ENCODE data around the gene ZNF487.
"Not testable (repeated sequence)": the region's sequence is repeated elsewhere in the genome, so short reads cannot be mapped to it uniquely, and the experiment has no call there.

The ZNF487 gene

DNA sequence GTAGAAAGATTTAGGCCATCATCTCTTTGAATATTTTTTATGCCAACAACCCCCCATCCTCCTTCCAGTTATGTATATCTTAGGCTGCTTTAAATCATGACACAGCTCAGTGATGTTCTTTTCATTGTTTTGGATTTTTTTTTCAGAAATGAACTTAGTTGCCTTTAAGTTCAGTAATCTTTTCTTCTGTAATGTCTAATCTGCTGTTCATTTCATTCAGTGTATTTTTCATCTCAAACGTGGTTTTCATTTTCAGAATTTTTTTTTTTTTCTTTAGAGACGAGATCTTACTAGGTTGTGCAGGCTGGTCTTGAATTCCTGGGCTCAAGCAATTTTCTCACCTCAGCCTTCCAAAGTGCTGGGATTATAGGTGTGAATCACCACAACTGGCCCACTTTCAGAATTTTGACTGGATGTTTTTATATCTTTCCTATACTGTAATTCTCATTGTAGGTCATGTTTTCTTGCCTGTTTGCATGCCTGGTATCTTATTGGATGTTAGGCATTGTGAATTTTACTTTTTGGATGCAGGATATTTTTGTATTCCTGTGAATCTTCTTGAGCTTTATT lies 8.1 kb downstream of the ZNF487 start:
- Histone ChIP-seq H4K5ac (ENCODE audit: low read length) (no peak overlapping the region), H2BK120ac (ENCODE audit: low read depth, low read length) (no peak overlapping the region), H3K9ac (ENCODE audit: low read length) (no peak overlapping the region), H3K23ac (ENCODE audit: low read length) (no peak overlapping the region), H3K27me3 (ENCODE audit: insufficient read depth, low read length, poor library complexity) (no peaks in the 10 kb centered on the region), H3K79me2 (ENCODE audit: control insufficient read depth, insufficient read depth, low read length) (no peaks in the 10 kb centered on the region), H4K8ac (ENCODE audit: low read depth, low read length) (no peak overlapping the region), H3K36me3 (ENCODE audit: control insufficient read depth, insufficient read depth, low read length) (no peaks in the 10 kb centered on the region), H2AK5ac (ENCODE audit: low read length) (no peak overlapping the region), H3K18ac (ENCODE audit: low read length) (no peak overlapping the region), H3K27ac (ENCODE audit: low read depth, low read length) (no peak overlapping the region), H3K56ac (ENCODE audit: low read length) (no peak overlapping the region), H2BK5ac (ENCODE audit: low read length) (no peak overlapping the region), H2BK15ac (replicated peaks; ENCODE audit: low read depth) (no peak overlapping the region), H3K4me3 (ENCODE audit: low read length) (no peak overlapping the region), H3K4me1 (ENCODE audit: control insufficient read depth, low read depth, low read length) (no peaks in the 10 kb centered on the region), H3K4me2 (ENCODE audit: low read length) (no peak overlapping the region), H3K4ac (ENCODE audit: low read depth, low read length) (no peak overlapping the region), H3K79me1 (ENCODE audit: low read length) (no peaks in the 10 kb centered on the region)
- DNase-seq, result no peak
- WGBS (ENCODE audit: extremely low coverage, insufficient coverage, low lambda C conversion rate), result no CpG with 5 or more reads among the region's 2 CpGs

- DNase-seq, result peak; percentile 64
- H3K23ac ChIP-seq (ENCODE audit: low read length), result not testable (repeated sequence)
Observed at GRCh38 chr10:43446219-43447017, 9.5 kb downstream of the ZNF487 start.

GRCh38 chr10:43448742-43449141 lies 11.8 kb downstream of the ZNF487 start:
- Histone ChIP-seq H3K79me2 (ENCODE audit: control insufficient read depth, insufficient read depth, low read length) (no peaks in the 10 kb centered on the region), H3K4ac (ENCODE audit: low read depth, low read length) (no peak overlapping the region), H3K36me3 (ENCODE audit: control insufficient read depth, insufficient read depth, low read length) (no peaks in the 10 kb centered on the region), H3K27ac (ENCODE audit: low read depth, low read length) (no peak overlapping the region), H3K56ac (ENCODE audit: low read length) (no peak overlapping the region), H4K5ac (ENCODE audit: low read length) (no peak overlapping the region), H3K4me2 (ENCODE audit: low read length) (no peak overlapping the region), H3K4me1 (ENCODE audit: control insufficient read depth, low read depth, low read length) (no peaks in the 10 kb centered on the region), H3K4me3 (ENCODE audit: low read length) (no peak overlapping the region), H3K18ac (ENCODE audit: low read length) (no peak overlapping the region), H2BK15ac (replicated peaks; ENCODE audit: low read depth) (no peak overlapping the region), H3K23ac (ENCODE audit: low read length) (no peak overlapping the region), H4K8ac (ENCODE audit: low read depth, low read length) (no peak overlapping the region), H3K27me3 (ENCODE audit: insufficient read depth, low read length, poor library complexity) (no peaks in the 10 kb centered on the region), H3K79me1 (ENCODE audit: low read length) (no peaks in the 10 kb centered on the region), H2BK5ac (ENCODE audit: low read length) (no peak overlapping the region), H2AK5ac (ENCODE audit: low read length) (no peak overlapping the region), H2BK120ac (ENCODE audit: low read depth, low read length) (no peak overlapping the region), H3K9ac (ENCODE audit: low read length) (no peak overlapping the region)
- WGBS (ENCODE audit: extremely low coverage, insufficient coverage, low lambda C conversion rate), result no CpG with 5 or more reads among the region's 2 CpGs
- no peak for DNase-seq

More at GRCh38 chr10:43446219-43447017, 9.5 kb downstream of the ZNF487 start:
- H2AK5ac ChIP-seq (ENCODE audit: low read length); H3K4me3 ChIP-seq (ENCODE audit: low read length); H2BK5ac ChIP-seq (ENCODE audit: low read length); H4K8ac ChIP-seq (ENCODE audit: low read depth, low read length); H3K4me2 ChIP-seq (ENCODE audit: low read length); H2BK15ac ChIP-seq (replicated peaks; ENCODE audit: low read depth); H3K18ac ChIP-seq (ENCODE audit: low read length); H3K27me3 ChIP-seq (ENCODE audit: insufficient read depth, low read length, poor library complexity); H3K4ac ChIP-seq (ENCODE audit: low read depth, low read length); H3K9ac ChIP-seq (ENCODE audit: low read length); H3K56ac ChIP-seq (ENCODE audit: low read length); H3K4me1 ChIP-seq (ENCODE audit: control insufficient read depth, low read depth, low read length); H3K79me1 ChIP-seq (ENCODE audit: low read length); H3K36me3 ChIP-seq (ENCODE audit: control insufficient read depth, insufficient read depth, low read length); H2BK120ac ChIP-seq (ENCODE audit: low read depth, low read length); H4K5ac ChIP-seq (ENCODE audit: low read length); H3K79me2 ChIP-seq (ENCODE audit: control insufficient read depth, insufficient read depth, low read length); H3K27ac ChIP-seq (ENCODE audit: low read depth, low read length): not testable (repeated sequence)
- no CpG with 5 or more reads among the region's 53 CpGs for WGBS (ENCODE audit: extremely low coverage, insufficient coverage, low lambda C conversion rate)

GRCh38 chr10:43452356-43452914 lies 15.5 kb downstream of the ZNF487 start:
- no peak overlapping the region for H3K9ac ChIP-seq (ENCODE audit: low read length)
- H3K18ac ChIP-seq (ENCODE audit: low read length), result no peak overlapping the region
- H3K4me3 ChIP-seq (ENCODE audit: low read length), result no peak overlapping the region
- H3K79me2 ChIP-seq (ENCODE audit: control insufficient read depth, insufficient read depth, low read length), result no peaks in the 10 kb centered on the region
- DNase-seq, result no peak
- no peak overlapping the region for H4K8ac ChIP-seq (ENCODE audit: low read depth, low read length)
- H3K4me2 ChIP-seq (ENCODE audit: low read length), result no peak overlapping the region
- H3K36me3 ChIP-seq (ENCODE audit: control insufficient read depth, insufficient read depth, low read length), result no peaks in the 10 kb centered on the region
- no peak overlapping the region for H2BK15ac ChIP-seq (replicated peaks; ENCODE audit: low read depth)
- no peak overlapping the region for H3K27ac ChIP-seq (ENCODE audit: low read depth, low read length)
- H2BK5ac ChIP-seq (ENCODE audit: low read length), result no peak overlapping the region
- no peak overlapping the region for H2AK5ac ChIP-seq (ENCODE audit: low read length)
- WGBS (ENCODE audit: extremely low coverage, insufficient coverage, low lambda C conversion rate), result no CpG with 5 or more reads among the region's 4 CpGs
- H3K23ac ChIP-seq (ENCODE audit: low read length), result no peak overlapping the region
- H3K79me1 ChIP-seq (ENCODE audit: low read length), result no peaks in the 10 kb centered on the region
- no peak overlapping the region for H2BK120ac ChIP-seq (ENCODE audit: low read depth, low read length)
- no peaks in the 10 kb centered on the region for H3K27me3 ChIP-seq (ENCODE audit: insufficient read depth, low read length, poor library complexity)
- H3K4me1 ChIP-seq (ENCODE audit: control insufficient read depth, low read depth, low read length), result no peaks in the 10 kb centered on the region
- no peak overlapping the region for H4K5ac ChIP-seq (ENCODE audit: low read length)
- no peak overlapping the region for H3K56ac ChIP-seq (ENCODE audit: low read length)
- no peak overlapping the region for H3K4ac ChIP-seq (ENCODE audit: low read depth, low read length)

- Histone ChIP-seq H3K23ac (ENCODE audit: low read length) (no peak overlapping the region), H3K4ac (ENCODE audit: low read depth, low read length) (no peak overlapping the region), H3K4me3 (ENCODE audit: low read length) (no peak overlapping the region), H3K56ac (ENCODE audit: low read length) (no peak overlapping the region), H2AK5ac (ENCODE audit: low read length) (no peak overlapping the region), H3K79me1 (ENCODE audit: low read length) (no peaks in the 10 kb centered on the region), H2BK120ac (ENCODE audit: low read depth, low read length) (no peak overlapping the region), H4K8ac (ENCODE audit: low read depth, low read length) (no peak overlapping the region), H3K79me2 (ENCODE audit: control insufficient read depth, insufficient read depth, low read length) (no peaks in the 10 kb centered on the region), H2BK5ac (ENCODE audit: low read length) (no peak overlapping the region), H3K27ac (ENCODE audit: low read depth, low read length) (no peak overlapping the region), H3K27me3 (ENCODE audit: insufficient read depth, low read length, poor library complexity) (no peaks in the 10 kb centered on the region), H3K9ac (ENCODE audit: low read length) (no peak overlapping the region), H3K18ac (ENCODE audit: low read length) (no peak overlapping the region), H2BK15ac (replicated peaks; ENCODE audit: low read depth) (no peak overlapping the region), H3K4me1 (ENCODE audit: control insufficient read depth, low read depth, low read length) (no peaks in the 10 kb centered on the region), H3K36me3 (ENCODE audit: control insufficient read depth, insufficient read depth, low read length) (no peaks in the 10 kb centered on the region), H3K4me2 (ENCODE audit: low read length) (no peak overlapping the region), H4K5ac (ENCODE audit: low read length) (no peak overlapping the region)
- DNase-seq, result no peak
- no CpG with 5 or more reads among the region's 4 CpGs for WGBS (ENCODE audit: extremely low coverage, insufficient coverage, low lambda C conversion rate)
Observed at GRCh38 chr10:43453266-43453831, 16.4 kb downstream of the ZNF487 start.

Measured in mesendoderm (in vitro differentiated cells).